HCT116 (cell line): ENCODE results near the gene DDX39B.

Experiments
- ATF3 ChIP-seq: IDR thresholded peaks from 2 replicates; pipeline ENCODE4 v1.6.1; 2012
- CTCF ChIP-seq, 3 experiments: fragments of 200-600 bp in 1 of 3; sonication (generic) in 1 of 3; IDR thresholded peaks in 2 of 3; conservative IDR thresholded peaks in 1 of 3; 2 replicates each; pipeline ENCODE4 v1.5.1; 2012 to 2017; ENCODE audit warnings: low read depth in 2 of 3, low read length in 2 of 3, antibody characterized with exemption in 1 of 3, borderline replicate concordance in 1 of 3, control low read depth in 1 of 3, mild to moderate bottlenecking in 1 of 3, mixed read lengths in 1 of 3, mixed run types in 1 of 3, moderate library complexity in 1 of 3; ENCODE audit not compliant: insufficient read depth in 1 of 3
- EZH2phosphoT487 ChIP-seq: fragments of 200-600 bp; IDR thresholded peaks from 2 replicates; pipeline ENCODE4 v1.6.1; 2018; ENCODE audit warnings: antibody characterized with exemption, borderline replicate concordance
- JUND ChIP-seq: IDR thresholded peaks from 2 replicates; pipeline ENCODE4 v1.6.1; 2012
- POLR2A ChIP-seq: IDR thresholded peaks from 2 replicates; pipeline ENCODE4 v1.7.0; 2011; ENCODE audit warnings: borderline replicate concordance; ENCODE audit not compliant: insufficient read depth, insufficient read length; ENCODE audit errors: extremely low read depth
- SP1 ChIP-seq: IDR thresholded peaks from 2 replicates; pipeline ENCODE4 v1.6.1; 2012; ENCODE audit warnings: low read depth
- YY1 ChIP-seq: IDR thresholded peaks from 2 replicates; pipeline ENCODE4 v1.6.1; 2011; ENCODE audit warnings: low read length, low read depth, moderate library complexity, mild to moderate bottlenecking; ENCODE audit not compliant: insufficient replicate concordance; ENCODE audit errors: extremely low read depth

- no peak for TF ChIP-seq EZH2phosphoT487
- no peak for TF ChIP-seq JUND
- no peak for TF ChIP-seq POLR2A
- TF ChIP-seq CTCF (IDR thresholded peaks at IDR 0.05 in 2 of 3, conservative IDR thresholded peaks at IDR 0.05 in 1 of 3; ENCODE audit: borderline replicate concordance in 1 of 3, insufficient read depth in 1 of 3, low read depth in 2 of 3, low read length in 2 of 3): no peak
- TF ChIP-seq SP1: no peak
- no peak for TF ChIP-seq ATF3
- TF ChIP-seq YY1: no peak
Observed at GRCh38 chr6:31498748-31499147, 43.1 kb downstream of the DDX39B start.
